ENCODE results near the gene STUM.

STUM gene

GRCh38 chr1:226586116-226586515, 37.6 kb downstream of the STUM start:
- Histone ChIP-seq H4K91ac (ENCODE audit: low read depth, low read length, poor library complexity) (no peak overlapping the region), H2BK15ac (ENCODE audit: low read length) (no peak overlapping the region), H2BK12ac (ENCODE audit: low read length) (no peak overlapping the region), H2BK5ac (ENCODE audit: low read length) (no peak overlapping the region), H3K4ac (ENCODE audit: low read length) (no peak overlapping the region), H2AFZ (ENCODE audit: low read length) (no peak overlapping the region), H3K27me3 (ENCODE audit: control insufficient read depth in 3 of 3, insufficient read depth in 3 of 3, low read depth in 1 of 3, low read length in 3 of 3) (peaks cover 0 to 36% (median 2%) of the 10 kb centered on the region in 3 experiments), H3K4me1 (ENCODE audit: control insufficient read depth in 2 of 2, insufficient read depth in 1 of 2, low read depth in 1 of 2, low read length in 2 of 2) (peaks cover 0 to 4% of the 10 kb centered on the region in 2 donors), H3K18ac (ENCODE audit: low read length) (peak overlapping the region; percentile 39), H2AK5ac (ENCODE audit: low read depth, low read length) (no peak overlapping the region), H3K36me3 (replicated peaks in 1 of 2; ENCODE audit: control insufficient read depth in 2 of 2, insufficient read depth in 2 of 2, low read length in 2 of 2) (no peaks in the 10 kb centered on the region), H4K8ac (ENCODE audit: low read depth, low read length) (no peak overlapping the region), H3K9me3 (replicated peaks in 1 of 2; ENCODE audit: control insufficient read depth in 2 of 2, insufficient read depth in 1 of 2, low read depth in 1 of 2, low read length in 2 of 2) (no peaks in the 10 kb centered on the region), H3K27ac (replicated peaks; ENCODE audit: low read length) (no peak overlapping the region), H3K23ac (ENCODE audit: low read depth, low read length, poor library complexity) (no peak overlapping the region), H3K79me1 (ENCODE audit: low read depth, low read length) (no peaks in the 10 kb centered on the region), H3K4me3 (ENCODE audit: low read length in 2 of 2) (no peak overlapping the region), H3K4me2 (ENCODE audit: insufficient read depth, low read length, poor library complexity, severe bottlenecking) (no peak overlapping the region), H2BK120ac (ENCODE audit: low read depth, low read length) (no peak overlapping the region), H3K9ac (ENCODE audit: low read depth, low read length, poor library complexity) (no peak overlapping the region), H3K14ac (ENCODE audit: low read length) (peak overlapping the region; percentile 9)
- DNase-seq (ENCODE audit: low spot score) = no peak
- no CpG with 5 or more reads among the region's 7 CpGs for WGBS, 2 donors (ENCODE audit: extremely low coverage in 2 of 2, insufficient read length in 2 of 2, insufficient replicate concordance in 1 of 2)

- H3K9ac ChIP-seq (ENCODE audit: low read depth, low read length, poor library complexity) = peak overlapping the region; percentile 9
- no peak overlapping the region for H3K4me2 ChIP-seq (ENCODE audit: insufficient read depth, low read length, poor library complexity, severe bottlenecking)
- no peak overlapping the region for H4K91ac ChIP-seq (ENCODE audit: low read depth, low read length, poor library complexity)
- no CpG with 5 or more reads among the region's 16 CpGs for WGBS, 2 donors (ENCODE audit: extremely low coverage in 2 of 2, insufficient read length in 2 of 2, insufficient replicate concordance in 1 of 2)
- no peak overlapping the region for H3K27ac ChIP-seq (replicated peaks; ENCODE audit: low read length)
- H3K4ac ChIP-seq (ENCODE audit: low read length) = no peak overlapping the region
- no peak overlapping the region for H3K14ac ChIP-seq (ENCODE audit: low read length)
- no peaks in the 10 kb centered on the region for H3K9me3 ChIP-seq (replicated peaks in 1 of 2; ENCODE audit: control insufficient read depth in 2 of 2, insufficient read depth in 1 of 2, low read depth in 1 of 2, low read length in 2 of 2)
- no peak overlapping the region for H3K18ac ChIP-seq (ENCODE audit: low read length)
- H3K23ac ChIP-seq (ENCODE audit: low read depth, low read length, poor library complexity) = peak overlapping the region; percentile 16
- DNase-seq (ENCODE audit: low spot score) = no peak
- H3K4me1 ChIP-seq (ENCODE audit: control insufficient read depth in 2 of 2, insufficient read depth in 1 of 2, low read depth in 1 of 2, low read length in 2 of 2) = peaks cover 0 to 4% of the 10 kb centered on the region in 2 donors
- H2AK5ac ChIP-seq (ENCODE audit: low read depth, low read length) = no peak overlapping the region
- no peak overlapping the region for H4K8ac ChIP-seq (ENCODE audit: low read depth, low read length)
- no peak overlapping the region for H2BK5ac ChIP-seq (ENCODE audit: low read length)
- no peaks in the 10 kb centered on the region for H3K36me3 ChIP-seq (replicated peaks in 1 of 2; ENCODE audit: control insufficient read depth in 2 of 2, insufficient read depth in 2 of 2, low read length in 2 of 2)
- H2AFZ ChIP-seq (ENCODE audit: low read length) = no peak overlapping the region
- peaks cover 0 to 39% (median 2%) of the 10 kb centered on the region in 3 experiments for H3K27me3 ChIP-seq (ENCODE audit: control insufficient read depth in 3 of 3, insufficient read depth in 3 of 3, low read depth in 1 of 3, low read length in 3 of 3)
- no peak overlapping the region for H2BK120ac ChIP-seq (ENCODE audit: low read depth, low read length)
- H3K79me1 ChIP-seq (ENCODE audit: low read depth, low read length) = no peaks in the 10 kb centered on the region
- no peak overlapping the region for H3K4me3 ChIP-seq (ENCODE audit: low read length in 2 of 2)
- H2BK12ac ChIP-seq (ENCODE audit: low read length) = no peak overlapping the region
- no peak overlapping the region for H2BK15ac ChIP-seq (ENCODE audit: low read length)
These were observed 38.3 kb downstream of the STUM start for GRCh38 chr1:226586650-226587422.

GRCh38 chr1:226588484-226588883, 39.9 kb downstream of the STUM start:
- H3K4ac ChIP-seq (ENCODE audit: low read length) = no peak overlapping the region
- no peak overlapping the region for H4K8ac ChIP-seq (ENCODE audit: low read depth, low read length)
- no peak overlapping the region for H3K23ac ChIP-seq (ENCODE audit: low read depth, low read length, poor library complexity)
- H3K27ac ChIP-seq (replicated peaks; ENCODE audit: low read length) = no peak overlapping the region
- H3K9me3 ChIP-seq (replicated peaks in 1 of 2; ENCODE audit: control insufficient read depth in 2 of 2, insufficient read depth in 1 of 2, low read depth in 1 of 2, low read length in 2 of 2) = no peaks in the 10 kb centered on the region
- no peak overlapping the region for H2AK5ac ChIP-seq (ENCODE audit: low read depth, low read length)
- peaks cover 0 to 39% (median 2%) of the 10 kb centered on the region in 3 experiments for H3K27me3 ChIP-seq (ENCODE audit: control insufficient read depth in 3 of 3, insufficient read depth in 3 of 3, low read depth in 1 of 3, low read length in 3 of 3)
- H3K9ac ChIP-seq (ENCODE audit: low read depth, low read length, poor library complexity) = no peak overlapping the region
- H3K14ac ChIP-seq (ENCODE audit: low read length) = no peak overlapping the region
- no peaks in the 10 kb centered on the region for H3K36me3 ChIP-seq (replicated peaks in 1 of 2; ENCODE audit: control insufficient read depth in 2 of 2, insufficient read depth in 2 of 2, low read length in 2 of 2)
- no peak overlapping the region for H4K91ac ChIP-seq (ENCODE audit: low read depth, low read length, poor library complexity)
- no peak overlapping the region for H2BK12ac ChIP-seq (ENCODE audit: low read length)
- no CpG with 5 or more reads among the region's 2 CpGs for WGBS, 2 donors (ENCODE audit: extremely low coverage in 2 of 2, insufficient read length in 2 of 2, insufficient replicate concordance in 1 of 2)
- no peak overlapping the region for H3K18ac ChIP-seq (ENCODE audit: low read length)
- no peaks in the 10 kb centered on the region for H3K79me1 ChIP-seq (ENCODE audit: low read depth, low read length)
- H3K4me1 ChIP-seq (ENCODE audit: control insufficient read depth in 2 of 2, insufficient read depth in 1 of 2, low read depth in 1 of 2, low read length in 2 of 2) = peaks cover 0 to 4% of the 10 kb centered on the region in 2 donors
- H2BK15ac ChIP-seq (ENCODE audit: low read length) = no peak overlapping the region
- H2BK5ac ChIP-seq (ENCODE audit: low read length) = no peak overlapping the region
- H2BK120ac ChIP-seq (ENCODE audit: low read depth, low read length) = no peak overlapping the region
- no peak overlapping the region for H3K4me2 ChIP-seq (ENCODE audit: insufficient read depth, low read length, poor library complexity, severe bottlenecking)
- DNase-seq (ENCODE audit: low spot score) = no peak
- no peak overlapping the region for H2AFZ ChIP-seq (ENCODE audit: low read length)
- H3K4me3 ChIP-seq (ENCODE audit: low read length in 2 of 2) = no peak overlapping the region

- Histone ChIP-seq H3K14ac (ENCODE audit: low read length) (no peak overlapping the region), H2BK15ac (ENCODE audit: low read length) (no peak overlapping the region), H3K9ac (ENCODE audit: low read depth, low read length, poor library complexity) (no peak overlapping the region), H2AK5ac (ENCODE audit: low read depth, low read length) (no peak overlapping the region), H3K18ac (ENCODE audit: low read length) (no peak overlapping the region), H3K4me3 (ENCODE audit: low read length in 2 of 2) (no peak overlapping the region), H3K4me1 (ENCODE audit: control insufficient read depth in 2 of 2, insufficient read depth in 1 of 2, low read depth in 1 of 2, low read length in 2 of 2) (peaks cover 0 to 4% of the 10 kb centered on the region in 2 donors), H3K9me3 (replicated peaks in 1 of 2; ENCODE audit: control insufficient read depth in 2 of 2, insufficient read depth in 1 of 2, low read depth in 1 of 2, low read length in 2 of 2) (no peaks in the 10 kb centered on the region), H3K27me3 (ENCODE audit: control insufficient read depth in 3 of 3, insufficient read depth in 3 of 3, low read depth in 1 of 3, low read length in 3 of 3) (peaks cover 0 to 39% (median 2%) of the 10 kb centered on the region in 3 experiments), H3K36me3 (replicated peaks in 1 of 2; ENCODE audit: control insufficient read depth in 2 of 2, insufficient read depth in 2 of 2, low read length in 2 of 2) (no peaks in the 10 kb centered on the region), H2BK12ac (ENCODE audit: low read length) (no peak overlapping the region), H2BK120ac (ENCODE audit: low read depth, low read length) (no peak overlapping the region), H2AFZ (ENCODE audit: low read length) (no peak overlapping the region), H2BK5ac (ENCODE audit: low read length) (no peak overlapping the region), H3K4me2 (ENCODE audit: insufficient read depth, low read length, poor library complexity, severe bottlenecking) (no peak overlapping the region), H4K8ac (ENCODE audit: low read depth, low read length) (no peak overlapping the region), H3K79me1 (ENCODE audit: low read depth, low read length) (no peaks in the 10 kb centered on the region), H3K23ac (ENCODE audit: low read depth, low read length, poor library complexity) (no peak overlapping the region), H4K91ac (ENCODE audit: low read depth, low read length, poor library complexity) (no peak overlapping the region), H3K4ac (ENCODE audit: low read length) (no peak overlapping the region), H3K27ac (replicated peaks; ENCODE audit: low read length) (no peak overlapping the region)
- DNase-seq (ENCODE audit: low spot score) = no peak
- WGBS, 2 donors (ENCODE audit: extremely low coverage in 2 of 2, insufficient read length in 2 of 2, insufficient replicate concordance in 1 of 2) = no CpG with 5 or more reads among the region's 11 CpGs
These were observed 40.6 kb downstream of the STUM start for GRCh38 chr1:226589008-226589733.

Measured in neuronal stem cell (in vitro differentiated cells).